ENCODE measurements around the gene SERPINB5.

GRCh38 chr18:63520053-63520685 is 43.4 kb downstream of the SERPINB5 start:
- TF ChIP-seq CTCF (IDR thresholded peaks at IDR 0.05; ENCODE audit: insufficient read depth, low read length, poor library complexity, severe bottlenecking) (no peak), EZH2phosphoT487 (conservative IDR thresholded peaks at IDR 0.05; ENCODE audit: low read length) (no peak)

Measured in SU-DHL-6 (cell line).